Astrocyte (in vitro differentiated cells and primary cell): Measurements from ENCODE around the gene SPPL3. TPM values are rescaled to one million over a fixed set of nuclear protein-coding genes. Genes with fewer than 3 reads are reported as not detected.
A peak's percentile ranks its signal among the peaks of the same experiment; 100 is the strongest.

Source experiments
- DNase-seq: peaks from one replicate; pipeline ENCODE4 v3.0.0-alpha.2; 2010; ENCODE audit warnings: low read depth
- FAIRE-seq: peaks from 2 replicates; lab custom pipeline; 2011; peaks lifted over from hg19 to GRCh38; lab: Jason Lieb, UNC
- H2AFZ ChIP-seq: 2 replicates; pipeline ENCODE4 v1.6.0; 2012; ENCODE audit warnings: low read depth, low read length, inconsistent platforms
- H3K27ac ChIP-seq: 2 replicates; pipeline ENCODE4 v1.5.1; 2011; ENCODE audit warnings: low read depth, low read length, inconsistent platforms
- H3K27me3 ChIP-seq: 2 replicates; pipeline ENCODE4 v1.6.0; 2011; ENCODE audit warnings: low read length, inconsistent platforms; ENCODE audit not compliant: insufficient read depth
- H3K36me3 ChIP-seq: 2 replicates; pipeline ENCODE4 v1.5.1; 2011; ENCODE audit warnings: low read length, inconsistent platforms; ENCODE audit not compliant: insufficient read depth
- H3K4me1 ChIP-seq: 2 replicates; pipeline ENCODE4 v1.5.1; 2011; ENCODE audit warnings: low read length, inconsistent platforms; ENCODE audit not compliant: insufficient read depth
- H3K4me2 ChIP-seq: 2 replicates; pipeline ENCODE4 v1.6.0; 2012; ENCODE audit warnings: low read length, inconsistent platforms
- H3K4me3 ChIP-seq: 2 replicates; pipeline ENCODE4 v1.5.1; 2011; ENCODE audit warnings: low read depth, mild to moderate bottlenecking, low read length, inconsistent platforms; ENCODE audit not compliant: insufficient read depth
- H3K79me2 ChIP-seq: 2 replicates; pipeline ENCODE4 v1.6.0; 2012; ENCODE audit warnings: mild to moderate bottlenecking, low read length, inconsistent platforms; ENCODE audit not compliant: insufficient read depth
- H3K9ac ChIP-seq: 2 replicates; pipeline ENCODE4 v1.6.0; 2012; ENCODE audit warnings: mild to moderate bottlenecking, low read length, inconsistent platforms
- H3K9me3 ChIP-seq: 2 replicates; pipeline ENCODE4 v1.5.1; 2012; ENCODE audit warnings: low read depth, mild to moderate bottlenecking, low read length, inconsistent platforms; ENCODE audit not compliant: insufficient read depth
- H4K20me1 ChIP-seq: 2 replicates; pipeline ENCODE4 v1.6.0; 2012; ENCODE audit warnings: low read length, inconsistent platforms; ENCODE audit not compliant: insufficient read depth
- H3K27ac Mint-ChIP-seq: one replicate; pipeline ENCODE4 v1.8.0; 2021; ENCODE audit warnings: mild to moderate bottlenecking, mixed read lengths; ENCODE audit not compliant: unreplicated experiment
- H3K27me3 Mint-ChIP-seq: one replicate; pipeline ENCODE4 v1.8.0; 2021; ENCODE audit warnings: low read depth, mixed read lengths; ENCODE audit not compliant: unreplicated experiment
- H3K36me3 Mint-ChIP-seq: one replicate; pipeline ENCODE4 v1.8.0; 2021; ENCODE audit warnings: low read depth, mixed read lengths; ENCODE audit not compliant: unreplicated experiment
- H3K4me1 Mint-ChIP-seq: one replicate; pipeline ENCODE4 v1.8.0; 2021; ENCODE audit warnings: low read depth, mixed read lengths; ENCODE audit not compliant: unreplicated experiment
- H3K4me3 Mint-ChIP-seq: one replicate; pipeline ENCODE4 v1.8.0; 2021; ENCODE audit warnings: mild to moderate bottlenecking, moderate library complexity, mixed read lengths; ENCODE audit not compliant: unreplicated experiment
- H3K9me3 Mint-ChIP-seq: one replicate; pipeline ENCODE4 v1.8.0; 2021; ENCODE audit warnings: mild to moderate bottlenecking, mixed read lengths; ENCODE audit not compliant: unreplicated experiment
- EZH2 ChIP-seq: IDR thresholded peaks from 2 replicates; pipeline ENCODE4 v1.6.1; 2012; ENCODE audit warnings: mild to moderate bottlenecking, low read length, inconsistent platforms; ENCODE audit not compliant: insufficient read depth
- total RNA-seq: library from RNA; stranded (reverse); gene quantifications from 2 replicates; pipeline ENCODE4 v1.2.1, GENCODE V29; 2021
- TF ChIP-seq, protein P1 (sequence below): IDR thresholded peaks from 2 replicates; pipeline ENCODE4 v1.5.1; 2011; ENCODE audit warnings: low read depth, mild to moderate bottlenecking, inconsistent platforms, low read length, moderate library complexity; ENCODE audit not compliant: insufficient read depth

SPPL3 gene
- total RNA-seq, 1 donor from 2014 or later: 48.3 TPM

DNA sequence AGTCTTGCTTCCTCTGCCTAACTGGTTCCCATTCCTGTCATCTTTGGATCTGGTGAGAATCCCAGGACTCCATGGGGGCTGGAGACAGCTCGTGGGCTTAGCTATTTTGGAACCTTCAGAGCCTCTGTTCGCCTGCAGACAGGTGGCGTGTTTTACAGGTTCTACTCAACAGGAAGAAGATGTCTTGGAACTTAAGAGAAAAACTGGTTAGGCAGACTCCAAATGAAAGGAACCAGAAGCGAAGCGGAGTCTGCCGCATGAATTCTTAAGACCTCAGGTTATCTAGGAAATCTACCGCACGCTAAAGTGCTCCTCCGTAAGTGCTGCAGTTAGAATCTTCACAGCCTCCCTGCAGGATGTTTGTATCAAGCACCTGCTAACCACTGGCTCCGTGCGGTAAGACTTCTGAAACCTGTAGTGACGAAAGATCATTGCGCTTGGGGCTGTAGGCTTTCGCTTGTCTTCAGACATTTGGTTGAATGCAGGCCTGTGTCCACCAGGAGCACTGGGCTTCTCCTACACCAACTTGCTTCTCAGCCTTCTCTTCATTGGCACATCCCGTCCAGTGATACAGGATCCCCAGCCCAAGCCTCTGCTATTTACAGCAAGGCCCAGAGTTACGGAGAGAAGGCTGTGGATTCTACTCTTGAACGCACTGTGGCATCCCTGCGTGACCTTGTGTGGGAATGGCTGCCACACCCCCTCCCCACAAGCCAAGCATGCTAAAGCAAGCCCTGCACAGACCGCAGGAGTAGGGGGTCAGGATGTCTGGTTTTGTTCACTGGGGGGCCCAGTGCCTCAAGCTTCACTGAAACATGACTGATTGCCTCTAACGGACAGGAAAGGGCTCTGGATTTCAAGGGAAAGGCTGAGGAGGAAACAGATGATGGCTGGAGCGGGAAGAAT, 143.6 kb downstream of the SPPL3 start:
- DNase-seq (no peak), FAIRE-seq (no peak)
- Histone ChIP-seq H3K9me3 (no peaks in the 10 kb centered on the region), H3K4me2 (no peak overlapping the region), H3K79me2 (no peaks in the 10 kb centered on the region), H3K4me1 (peaks cover 5% of the 10 kb centered on the region), H3K36me3 (peaks cover 4% of the 10 kb centered on the region), H3K27me3 (no peaks in the 10 kb centered on the region), H4K20me1 (no peaks in the 10 kb centered on the region), H3K4me3 (no peak overlapping the region), H3K27ac (no peak overlapping the region), H3K9ac (no peak overlapping the region), H2AFZ (no peak overlapping the region)
- H3K4me1 Mint-ChIP-seq: peaks cover 15% of the 10 kb centered on the region
- H3K36me3 Mint-ChIP-seq: peaks cover 25% of the 10 kb centered on the region
- H3K4me3 Mint-ChIP-seq: no peak overlapping the region
- H3K27ac Mint-ChIP-seq: peak overlapping the region; percentile 14
- TF ChIP-seq EZH2: no peak
- TF ChIP-seq, protein P1, sequence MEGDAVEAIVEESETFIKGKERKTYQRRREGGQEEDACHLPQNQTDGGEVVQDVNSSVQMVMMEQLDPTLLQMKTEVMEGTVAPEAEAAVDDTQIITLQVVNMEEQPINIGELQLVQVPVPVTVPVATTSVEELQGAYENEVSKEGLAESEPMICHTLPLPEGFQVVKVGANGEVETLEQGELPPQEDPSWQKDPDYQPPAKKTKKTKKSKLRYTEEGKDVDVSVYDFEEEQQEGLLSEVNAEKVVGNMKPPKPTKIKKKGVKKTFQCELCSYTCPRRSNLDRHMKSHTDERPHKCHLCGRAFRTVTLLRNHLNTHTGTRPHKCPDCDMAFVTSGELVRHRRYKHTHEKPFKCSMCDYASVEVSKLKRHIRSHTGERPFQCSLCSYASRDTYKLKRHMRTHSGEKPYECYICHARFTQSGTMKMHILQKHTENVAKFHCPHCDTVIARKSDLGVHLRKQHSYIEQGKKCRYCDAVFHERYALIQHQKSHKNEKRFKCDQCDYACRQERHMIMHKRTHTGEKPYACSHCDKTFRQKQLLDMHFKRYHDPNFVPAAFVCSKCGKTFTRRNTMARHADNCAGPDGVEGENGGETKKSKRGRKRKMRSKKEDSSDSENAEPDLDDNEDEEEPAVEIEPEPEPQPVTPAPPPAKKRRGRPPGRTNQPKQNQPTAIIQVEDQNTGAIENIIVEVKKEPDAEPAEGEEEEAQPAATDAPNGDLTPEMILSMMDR: no peak
- peaks cover 1% of the 10 kb centered on the region for H3K9me3 Mint-ChIP-seq
- H3K27me3 Mint-ChIP-seq: no peaks in the 10 kb centered on the region

DNA sequence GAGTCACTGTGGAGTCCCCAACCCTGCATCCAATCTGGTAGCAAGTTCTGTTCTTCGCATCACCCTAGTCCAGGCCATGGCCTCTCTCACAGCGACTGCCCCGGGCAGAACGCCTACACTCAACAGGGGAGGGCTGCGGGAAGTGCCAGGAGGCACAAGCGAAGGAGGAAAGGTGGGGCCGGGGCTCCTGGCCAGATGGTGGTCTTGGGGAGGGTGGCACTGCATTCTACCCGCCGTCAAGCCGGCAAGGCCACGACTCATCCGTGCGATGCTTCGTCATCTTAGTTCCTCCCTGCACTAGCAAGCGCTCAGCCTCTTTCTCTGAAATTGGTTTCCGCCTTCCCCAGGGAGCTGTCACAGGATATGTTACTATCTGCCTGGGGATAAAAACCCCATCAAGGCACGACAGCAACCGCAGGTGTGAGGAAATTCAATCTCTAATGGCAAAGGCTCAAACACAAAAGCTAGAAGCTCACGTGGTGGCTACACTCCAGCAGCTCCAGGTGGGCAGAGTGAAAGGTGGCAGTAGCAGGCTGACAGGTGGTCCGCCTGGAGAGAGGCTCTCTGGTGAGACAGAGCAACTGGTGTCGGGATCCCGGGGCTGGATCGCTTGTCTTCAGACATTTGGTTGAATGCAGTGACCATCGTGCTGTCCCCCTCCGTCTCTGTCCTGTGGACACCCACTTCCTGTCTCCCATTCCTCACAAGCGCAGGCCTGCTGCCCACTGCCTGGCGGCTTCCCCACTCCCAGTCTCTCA, 144.4 kb downstream of the SPPL3 start:
- DNase-seq: no peak
- H3K4me3 Mint-ChIP-seq: no peak overlapping the region
- Histone ChIP-seq H3K9me3 (no peaks in the 10 kb centered on the region), H2AFZ (no peak overlapping the region), H3K79me2 (no peaks in the 10 kb centered on the region), H3K27ac (no peak overlapping the region), H4K20me1 (no peaks in the 10 kb centered on the region), H3K4me1 (peaks cover 5% of the 10 kb centered on the region), H3K36me3 (peaks cover 2% of the 10 kb centered on the region), H3K4me3 (no peak overlapping the region), H3K4me2 (no peak overlapping the region), H3K27me3 (no peaks in the 10 kb centered on the region), H3K9ac (no peak overlapping the region)
- peaks cover 15% of the 10 kb centered on the region for H3K4me1 Mint-ChIP-seq
- H3K36me3 Mint-ChIP-seq: peaks cover 25% of the 10 kb centered on the region
- no peak overlapping the region for H3K27ac Mint-ChIP-seq
- no peaks in the 10 kb centered on the region for H3K27me3 Mint-ChIP-seq
- H3K9me3 Mint-ChIP-seq: peaks cover 4% of the 10 kb centered on the region
- TF ChIP-seq EZH2: no peak
- FAIRE-seq: no peak

DNA sequence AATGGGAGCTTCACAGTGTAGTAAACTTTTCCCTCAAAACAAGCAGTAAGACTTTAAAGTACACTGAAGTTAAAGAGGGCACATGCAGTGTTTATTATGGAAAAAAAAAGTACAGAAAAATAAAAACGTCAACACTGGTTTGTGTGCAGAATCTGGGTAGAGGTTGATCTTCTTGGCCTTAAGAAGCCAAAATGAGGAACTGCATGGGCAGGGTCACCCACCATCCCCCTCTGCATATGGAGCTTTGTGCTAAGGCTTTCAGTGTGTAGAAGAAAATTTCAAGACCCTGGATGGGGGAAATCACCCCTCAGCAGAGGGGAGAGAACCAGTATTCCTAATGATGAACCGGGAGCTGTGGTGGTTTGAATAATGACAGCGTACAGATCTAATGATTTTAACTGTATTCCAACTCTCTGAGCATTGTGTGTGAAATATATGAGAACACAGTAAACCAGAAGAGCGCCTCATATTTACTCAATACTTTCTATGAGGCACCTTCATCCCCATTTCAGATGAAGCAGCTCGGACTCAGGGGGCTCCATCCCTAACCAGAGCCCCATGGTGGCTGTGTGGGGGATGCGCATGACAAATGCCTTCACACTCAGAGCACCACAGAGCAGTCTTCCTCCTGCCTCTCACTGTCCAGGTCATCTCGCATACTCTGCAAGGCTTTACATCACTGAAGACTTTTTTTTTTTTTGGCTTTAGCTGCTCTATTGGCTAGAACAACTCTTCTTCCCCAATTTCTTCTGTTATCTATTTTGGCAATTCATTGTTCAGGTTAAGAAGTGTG, 145.2 kb downstream of the SPPL3 start:
- Histone ChIP-seq H3K4me1 (peaks cover 5% of the 10 kb centered on the region), H3K27ac (no peak overlapping the region), H3K79me2 (no peaks in the 10 kb centered on the region), H2AFZ (no peak overlapping the region), H4K20me1 (no peaks in the 10 kb centered on the region), H3K4me3 (no peak overlapping the region), H3K36me3 (no peaks in the 10 kb centered on the region), H3K27me3 (no peaks in the 10 kb centered on the region), H3K4me2 (no peak overlapping the region), H3K9me3 (no peaks in the 10 kb centered on the region), H3K9ac (no peak overlapping the region)
- no peak overlapping the region for H3K4me3 Mint-ChIP-seq
- H3K27ac Mint-ChIP-seq: peak overlapping the region; percentile 72
- DNase-seq: no peak
- H3K4me1 Mint-ChIP-seq: peaks cover 15% of the 10 kb centered on the region
- no peak for FAIRE-seq
- H3K36me3 Mint-ChIP-seq: peaks cover 22% of the 10 kb centered on the region
- peaks cover 4% of the 10 kb centered on the region for H3K9me3 Mint-ChIP-seq
- TF ChIP-seq EZH2: no peak
- TF ChIP-seq, protein P1: no peak
- no peaks in the 10 kb centered on the region for H3K27me3 Mint-ChIP-seq
